HUDEP-2 (cell line): ENCODE results near the gene NLK.

Source experiments
- DNase-seq, 76 experiments: peaks; one replicate each; lab custom pipeline; 2025; ENCODE audit not compliant: unreplicated experiment in 76 of 76; lab: John Stamatoyannopoulos, UW

NLK gene

GRCh38 chr17:28039251-28039650 is 3.2 kb upstream of the NLK start:
- DNase-seq, result peak in 7 of 76 experiments; percentile 11 to 34 (median 22)

- DNase-seq, result no peak
These were observed 2.1 kb upstream of the NLK start for GRCh38 chr17:28040406-28040805.

- peak in 75 of 76 experiments; percentile 67 to 99 (median 99) for DNase-seq
These were observed 1.2 kb upstream of the NLK start for GRCh38 chr17:28041068-28041843.

GRCh38 chr17:28041844-28042656 is 427 bp upstream of the NLK start:
- DNase-seq, result no peak

- no peak for DNase-seq
These were observed 329 bp downstream of the NLK start for GRCh38 chr17:28042721-28043291.

GRCh38 chr17:28043296-28043695 is 819 bp downstream of the NLK start:
- DNase-seq, result no peak

GRCh38 chr17:28043741-28044140 is 1.3 kb downstream of the NLK start:
- peak in 1 of 76 experiments; percentile 13 for DNase-seq

- DNase-seq, result no peak
These were observed 2.8 kb downstream of the NLK start for GRCh38 chr17:28045304-28045703.

- DNase-seq, result no peak
These were observed 3.8 kb downstream of the NLK start for GRCh38 chr17:28046034-28046825.

- no peak for DNase-seq
These were observed 5.3 kb downstream of the NLK start for GRCh38 chr17:28047806-28048205.

GRCh38 chr17:28049071-28049470 is 6.6 kb downstream of the NLK start:
- no peak for DNase-seq

GRCh38 chr17:28053044-28053670 is 10.7 kb downstream of the NLK start:
- no peak for DNase-seq

GRCh38 chr17:28053725-28054124 is 11.2 kb downstream of the NLK start:
- no peak for DNase-seq

- no peak for DNase-seq
These were observed 13.2 kb downstream of the NLK start for GRCh38 chr17:28055546-28056275.

- DNase-seq, result no peak
These were observed 13.8 kb downstream of the NLK start for GRCh38 chr17:28056276-28056620.

GRCh38 chr17:28057731-28058246 is 15.3 kb downstream of the NLK start:
- no peak for DNase-seq

- no peak for DNase-seq
These were observed 17.2 kb downstream of the NLK start for GRCh38 chr17:28059675-28060074.

- DNase-seq, result no peak
These were observed 23.2 kb downstream of the NLK start for GRCh38 chr17:28065706-28066105.

- DNase-seq, result no peak
These were observed 26.6 kb downstream of the NLK start for GRCh38 chr17:28069061-28069460.

GRCh38 chr17:28071179-28071578 is 28.7 kb downstream of the NLK start:
- no peak for DNase-seq
